ENCODE data around the gene SUMO2.

SUMO2 gene

GRCh38 chr17:75227729-75228128 lies 45.0 kb upstream of the SUMO2 start:
- ChIA-PET CTCF (interaction anchor here (1.6 to 13.5 kb wide), 4 partner anchors 8 to 185 kb away, joined by 4 to 87 read pairs (median 10); no protein-coding TSS in a partner anchor), POLR2A (interaction anchor here (0.5 to 0.9 kb wide), 2 partner anchors 12 to 15 kb away, joined by 3 to 6 read pairs; no protein-coding TSS in a partner anchor)
- TF ChIP-seq CTCF (IDR thresholded peaks at IDR 0.05; ENCODE audit: control extremely low read depth, extremely low read depth, low read depth, missing control alignments): no peak
- DNase-seq (ENCODE audit: extremely low spot score): no peak

- ChIA-PET CTCF (interaction anchor here (1.2 to 13.5 kb wide), 3 partner anchors 10 to 46 kb away, joined by 3 to 87 read pairs (median 4); partner anchors contain the start of gene MIF4GD), POLR2A (interaction anchor here (0.6 kb wide), 1 partner anchor 204 kb away, joined by 5 read pairs; no protein-coding TSS in a partner anchor)
- no peak for TF ChIP-seq CTCF (IDR thresholded peaks at IDR 0.05; ENCODE audit: control extremely low read depth, extremely low read depth, low read depth, missing control alignments)
- no peak for DNase-seq (ENCODE audit: extremely low spot score)
These were observed 42.3 kb upstream of the SUMO2 start for GRCh38 chr17:75225016-75225415.

- TF ChIP-seq CTCF (IDR thresholded peaks at IDR 0.05; ENCODE audit: control extremely low read depth, extremely low read depth, low read depth, missing control alignments): no peak
- CTCF ChIA-PET: interaction anchor here (0.9 to 13.5 kb wide), 9 partner anchors 9 to 106 kb away, joined by 3 to 87 read pairs (median 4); partner anchors contain the start of genes GGA3, MIF4GD and MRPS7
- POLR2A ChIA-PET: interaction anchor here (0.6 kb wide), 1 partner anchor 10 kb away, joined by 5 read pairs; no protein-coding TSS in a partner anchor
- DNase-seq (ENCODE audit: extremely low spot score): no peak
These were observed 37.1 kb upstream of the SUMO2 start for GRCh38 chr17:75219815-75220214.

- DNase-seq (ENCODE audit: extremely low spot score): no peak
- no peak for TF ChIP-seq CTCF (IDR thresholded peaks at IDR 0.05; ENCODE audit: control extremely low read depth, extremely low read depth, low read depth, missing control alignments)
- ChIA-PET CTCF (interaction anchor here (0.9 to 3.1 kb wide), 4 partner anchors 11 to 257 kb away, joined by 3 to 14 read pairs (median 8); partner anchors contain the start of gene MIF4GD), POLR2A (no interaction called here)
These were observed 35.4 kb upstream of the SUMO2 start for GRCh38 chr17:75218131-75218530.

- TF ChIP-seq CTCF (IDR thresholded peaks at IDR 0.05; ENCODE audit: control extremely low read depth, extremely low read depth, low read depth, missing control alignments): no peak
- CTCF ChIA-PET: interaction anchor here (1.0 to 2.7 kb wide), 8 partner anchors 11 to 97 kb away, joined by 3 to 16 read pairs (median 4); partner anchors contain the start of gene MIF4GD
- no peak for DNase-seq (ENCODE audit: extremely low spot score)
- POLR2A ChIA-PET: no interaction called here
These were observed 26.3 kb upstream of the SUMO2 start for GRCh38 chr17:75209061-75209460.

GRCh38 chr17:75208161-75208560 lies 25.4 kb upstream of the SUMO2 start:
- ChIA-PET POLR2A (no interaction called here), CTCF (interaction anchor here (1.1 to 9.1 kb wide), 6 partner anchors 12 to 94 kb away, joined by 3 to 116 read pairs (median 6); no protein-coding TSS in a partner anchor)
- no peak for TF ChIP-seq CTCF (IDR thresholded peaks at IDR 0.05; ENCODE audit: control extremely low read depth, extremely low read depth, low read depth, missing control alignments)
- no peak for DNase-seq (ENCODE audit: extremely low spot score)

All from GM10248 (cell line).